CD4-positive, alpha-beta T cell treated with Interleukin-21 for 1 hour (primary cell): ENCODE measurements around the gene OR10H2.
"Not testable (repeated sequence)": the region's sequence is repeated elsewhere in the genome, so short reads cannot be mapped to it uniquely, and the experiment has no call there.

ENCODE experiments used
- DNase-seq: peaks from one replicate; pipeline ENCODE4 v3.0.0-alpha.2; 2020

Gene OR10H2

DNA sequence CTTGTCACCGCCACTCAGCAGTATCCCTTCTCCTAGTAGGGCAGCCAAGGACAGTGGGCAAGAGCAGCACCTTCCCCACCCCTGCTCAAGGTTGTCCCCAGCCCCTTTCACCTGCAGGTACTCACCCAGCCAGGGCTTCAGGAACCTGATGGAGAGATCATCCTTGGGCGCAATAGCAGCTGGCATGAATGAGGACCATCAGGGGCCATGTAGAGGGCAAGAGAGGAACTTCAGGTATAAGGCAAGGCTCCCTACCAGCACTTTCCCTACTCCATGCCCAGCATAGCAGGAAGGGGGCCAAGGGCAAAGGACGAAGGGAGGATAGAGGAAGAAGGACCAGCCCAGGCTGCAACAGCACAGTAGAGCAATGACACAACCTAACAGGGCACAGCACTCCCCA lies 46.3 kb downstream of the OR10H2 start:
- DNase-seq, result not testable (repeated sequence)

DNA sequence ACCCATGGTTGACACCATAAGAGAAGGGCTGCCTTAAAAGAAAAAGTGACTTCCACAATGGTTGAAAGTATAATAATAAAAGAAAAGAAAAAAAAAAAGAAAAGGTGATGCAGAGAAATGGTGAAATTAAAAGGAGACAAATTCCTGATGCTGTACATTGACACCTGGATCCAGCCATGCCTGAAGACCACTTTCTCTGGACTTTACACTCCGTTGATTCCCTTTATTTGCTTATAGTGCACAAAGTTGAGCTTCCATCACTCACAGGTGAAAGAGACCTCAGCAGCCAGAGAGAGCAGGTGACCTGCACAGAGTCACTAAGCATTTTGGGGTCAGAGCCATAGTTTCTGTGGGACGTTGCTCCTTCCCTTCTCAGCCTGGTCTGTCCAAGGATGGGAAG lies 47.4 kb downstream of the OR10H2 start:
- DNase-seq, result no peak

DNA sequence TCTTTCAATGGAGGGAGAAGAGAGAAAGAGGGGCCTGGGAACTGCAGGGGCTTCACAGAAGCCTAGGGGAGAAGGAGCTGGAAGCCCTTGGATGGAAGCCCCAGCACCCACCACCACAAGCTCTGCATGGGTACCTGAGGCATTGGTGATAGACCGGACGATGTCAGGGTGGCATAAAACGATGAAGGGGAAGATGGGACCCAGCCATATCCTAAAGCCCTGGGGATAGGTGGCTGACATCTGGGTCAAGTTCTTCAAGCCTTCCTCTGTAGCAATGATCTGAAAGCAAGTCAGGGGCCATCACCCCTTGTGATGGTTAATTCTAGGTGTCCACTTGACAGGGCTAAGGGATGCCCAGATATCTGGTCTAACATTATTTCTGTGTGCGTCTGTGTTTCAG lies 48.4 kb downstream of the OR10H2 start:
- DNase-seq, result no peak

DNA sequence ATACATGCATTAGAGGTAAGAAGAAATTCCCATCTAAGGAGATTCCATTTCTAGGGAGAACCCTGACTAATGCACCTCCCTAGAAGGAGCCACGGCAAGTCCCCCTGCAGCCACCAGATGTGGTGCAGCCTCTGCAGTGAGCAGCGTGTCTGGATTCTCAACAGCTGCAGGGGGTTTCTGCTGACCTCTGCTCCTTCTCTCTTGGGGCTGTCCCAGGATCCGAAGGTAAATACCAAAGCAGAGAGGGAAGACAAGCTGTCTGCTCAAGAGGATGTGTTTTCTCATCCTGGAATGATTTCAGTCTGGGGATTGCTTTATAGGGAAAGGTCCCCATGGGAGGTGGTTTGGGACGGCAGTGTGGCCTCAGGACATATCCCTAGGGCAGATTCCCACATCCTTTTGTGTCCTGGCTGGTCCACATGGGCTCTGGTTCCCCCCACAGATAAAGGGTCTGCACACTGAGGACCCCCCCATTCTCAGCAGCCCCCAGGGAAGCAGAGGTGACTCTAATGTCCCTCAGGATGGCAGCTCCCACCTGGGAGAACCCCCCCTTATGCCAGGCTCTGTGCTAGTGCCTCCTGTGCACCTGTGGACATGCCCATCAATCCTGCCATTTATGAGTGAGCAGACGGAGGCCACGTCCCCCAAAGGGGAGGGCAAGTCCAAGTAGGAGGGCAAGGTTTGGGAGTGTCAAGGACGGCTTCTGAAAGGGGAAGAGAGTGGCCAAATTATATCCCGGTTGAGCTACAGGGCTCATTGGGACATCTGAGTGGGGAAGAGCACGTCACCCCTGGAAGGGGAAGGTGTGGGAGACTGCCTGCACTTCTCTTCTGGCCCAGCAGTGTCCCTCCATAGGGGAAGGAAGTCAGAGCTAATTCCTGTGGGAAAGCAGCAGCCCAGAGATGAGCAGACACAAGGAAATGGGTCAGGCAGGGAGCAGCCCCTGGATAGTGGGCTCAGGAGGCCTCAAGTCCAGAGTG lies 49.5 kb downstream of the OR10H2 start:
- no peak for DNase-seq
